ENCODE data around the gene CCR4.

GRCh38 chr3:32968166-32968919, 16.9 kb downstream of the CCR4 start:
- TF ChIP-seq POLR2AphosphoS5 (IDR thresholded peaks at IDR 0.05) (no peak), CTCF (IDR thresholded peaks at IDR 0.05 in 8 of 11, conservative IDR thresholded peaks at IDR 0.05 in 3 of 11) (no peak)
